GF-D8 (cell line): ENCODE data around the gene AMBRA1.

ENCODE experiments used
- DNase-seq: peaks from one replicate; lab custom pipeline; 2025; lab: John Stamatoyannopoulos, UW

Gene AMBRA1

DNA sequence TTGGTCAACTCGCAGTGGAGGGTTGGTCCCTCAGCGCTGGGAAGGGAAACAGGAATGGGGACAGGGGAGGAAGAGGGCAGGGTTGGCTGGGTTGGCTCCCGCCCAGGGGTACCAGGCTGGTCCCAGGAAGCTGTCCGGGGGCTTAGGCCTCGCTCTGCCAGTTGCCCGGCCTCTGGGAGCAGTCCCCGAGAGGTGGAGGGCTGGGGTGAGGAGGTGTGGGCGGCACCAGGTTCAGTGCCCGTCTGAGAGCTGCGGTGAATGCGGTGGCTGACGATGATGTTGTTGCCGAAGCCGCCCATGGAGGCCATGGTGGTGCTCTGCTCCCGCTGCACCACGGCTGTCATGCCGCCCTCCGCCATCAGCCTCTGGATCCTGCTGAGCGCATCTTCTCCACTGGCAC is 196.3 kb downstream of the AMBRA1 start:
- no peak for DNase-seq

GRCh38 chr11:46393759-46394158 is 200.1 kb downstream of the AMBRA1 start:
- DNase-seq, result no peak

GRCh38 chr11:46393231-46393616 is 200.6 kb downstream of the AMBRA1 start:
- no peak for DNase-seq

DNA sequence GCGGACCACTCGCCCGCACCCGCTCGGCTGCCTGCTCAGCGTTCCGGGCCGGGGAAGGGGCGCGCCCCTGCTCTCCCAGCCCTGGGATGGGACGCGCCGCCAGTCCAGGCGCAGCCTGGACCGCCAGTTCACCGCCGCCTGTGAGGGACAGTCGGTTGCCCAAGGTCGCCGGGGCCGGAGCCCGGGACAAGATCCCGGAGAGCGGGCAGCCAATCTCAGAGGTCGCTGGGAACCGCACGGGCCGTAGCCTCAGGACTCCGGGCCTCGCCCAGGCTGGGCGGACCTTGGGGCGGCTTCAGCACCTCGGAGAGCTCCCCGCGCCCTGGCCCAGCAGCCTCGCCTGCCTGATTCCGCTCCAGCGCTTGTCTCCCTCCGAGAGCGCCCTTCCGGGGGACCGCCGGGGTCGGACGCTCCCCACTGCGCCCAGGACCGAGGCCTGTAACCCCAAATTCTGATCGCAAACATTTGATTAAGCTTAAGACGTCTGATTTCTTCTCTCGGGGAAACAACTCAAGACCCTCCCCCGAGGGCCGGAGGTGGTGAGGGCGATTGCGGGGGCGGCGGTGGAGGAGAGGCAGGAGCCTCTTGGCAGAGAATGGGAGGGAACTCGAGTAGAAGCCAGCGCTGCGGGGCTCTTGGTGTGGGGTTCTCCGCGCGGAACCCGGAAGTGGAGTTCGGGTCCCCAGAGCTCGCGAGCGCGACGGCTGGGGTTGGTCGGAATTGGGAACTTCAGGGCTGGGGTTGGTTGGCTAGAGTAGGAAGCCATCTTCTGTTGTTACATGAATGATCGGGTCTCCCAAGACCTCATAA is 201.2 kb downstream of the AMBRA1 start:
- no peak for DNase-seq

DNA sequence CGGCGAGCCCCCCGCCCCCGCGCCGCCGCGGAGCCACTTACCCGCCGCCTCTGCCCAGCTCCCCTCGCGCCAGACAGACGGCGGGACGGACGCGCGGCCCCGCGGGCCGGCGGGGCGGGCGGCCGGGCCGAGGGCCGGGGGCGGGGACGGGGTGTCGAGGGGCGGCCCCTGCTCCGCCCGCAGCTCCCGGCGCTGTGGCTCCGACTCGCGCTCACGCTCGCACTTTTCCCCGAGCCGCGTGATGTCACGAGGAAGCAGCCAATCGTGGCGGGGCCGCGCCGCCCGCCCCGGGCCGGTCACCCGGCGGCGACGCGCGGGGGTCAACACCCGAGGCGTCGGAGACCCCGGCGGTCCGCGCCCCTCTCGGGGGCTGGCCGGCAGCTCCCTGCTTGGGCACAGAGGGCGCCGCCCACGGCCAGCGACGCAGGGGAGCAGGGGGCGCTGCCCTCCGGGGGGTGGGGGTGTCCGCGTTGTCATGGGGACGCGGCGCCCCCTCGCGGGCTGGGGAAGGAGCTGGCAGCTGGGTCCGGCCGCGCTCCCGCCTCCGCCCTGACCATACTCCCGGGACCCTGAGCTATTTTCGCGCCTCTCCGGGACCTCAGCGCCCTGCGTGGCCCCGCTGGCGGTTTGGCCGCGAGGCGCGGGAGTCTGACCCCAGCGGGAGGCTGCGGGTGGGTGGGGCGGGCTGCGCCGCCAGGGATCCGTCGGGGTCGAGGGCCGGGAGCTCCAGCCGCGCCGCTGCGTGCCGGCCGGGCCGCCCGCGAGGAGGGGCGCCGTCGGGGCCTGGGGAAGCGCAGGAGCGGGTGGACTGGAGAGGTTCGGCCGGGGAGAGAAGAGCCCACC is 202.0 kb downstream of the AMBRA1 start, which contains the start of gene CHRM4:
Gene CHRM4 (minus strand): TSS at position 199 of the 843 bp plus-strand sequence. CDS start 5,219 bp downstream, outside the sequence.
- no peak for DNase-seq

- no peak for DNase-seq
Observed at GRCh38 chr11:46391186-46391577, 202.6 kb downstream of the AMBRA1 start.

DNA sequence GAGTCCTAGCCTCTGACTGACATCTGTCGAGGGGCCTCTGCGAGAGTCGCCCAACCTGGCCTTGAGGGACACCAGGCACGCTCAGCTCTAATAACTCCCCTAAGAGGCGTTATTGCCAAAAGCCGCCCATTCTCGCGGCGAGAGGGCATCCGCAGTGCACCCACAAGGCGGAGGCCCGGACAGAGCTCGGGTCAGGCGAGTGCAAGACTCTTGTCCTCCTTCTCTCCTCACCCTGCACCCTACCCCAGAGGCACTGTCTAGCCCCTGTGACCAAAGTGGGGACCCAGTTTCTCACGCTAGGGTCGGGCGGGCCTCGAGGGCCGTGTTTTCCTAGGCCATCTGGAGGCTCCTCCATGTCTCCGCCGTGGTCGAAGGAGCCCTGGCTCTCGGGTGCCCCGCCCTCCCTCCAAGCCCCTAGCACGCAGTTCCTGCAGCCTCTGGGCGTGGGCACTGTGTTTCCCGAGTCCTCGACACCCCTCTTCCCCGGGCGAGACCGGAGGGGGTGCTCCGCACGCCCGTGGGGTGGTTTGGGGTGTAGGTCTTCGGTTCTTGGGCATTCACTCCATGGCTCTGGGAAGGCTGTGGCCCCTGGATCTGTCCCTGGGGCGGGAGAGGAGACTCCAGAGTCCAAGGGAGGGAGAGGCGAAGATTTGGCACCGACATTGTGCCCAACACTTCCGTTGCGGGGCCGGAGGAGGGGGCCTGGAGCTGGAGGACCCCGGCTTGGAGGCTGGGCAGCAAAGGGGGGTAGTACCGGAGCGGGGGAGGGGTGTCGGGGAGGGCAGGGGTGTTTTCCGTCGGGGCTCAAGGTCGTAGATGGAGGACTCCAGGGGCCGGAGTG is 203.3 kb downstream of the AMBRA1 start:
- DNase-seq, result no peak

DNA sequence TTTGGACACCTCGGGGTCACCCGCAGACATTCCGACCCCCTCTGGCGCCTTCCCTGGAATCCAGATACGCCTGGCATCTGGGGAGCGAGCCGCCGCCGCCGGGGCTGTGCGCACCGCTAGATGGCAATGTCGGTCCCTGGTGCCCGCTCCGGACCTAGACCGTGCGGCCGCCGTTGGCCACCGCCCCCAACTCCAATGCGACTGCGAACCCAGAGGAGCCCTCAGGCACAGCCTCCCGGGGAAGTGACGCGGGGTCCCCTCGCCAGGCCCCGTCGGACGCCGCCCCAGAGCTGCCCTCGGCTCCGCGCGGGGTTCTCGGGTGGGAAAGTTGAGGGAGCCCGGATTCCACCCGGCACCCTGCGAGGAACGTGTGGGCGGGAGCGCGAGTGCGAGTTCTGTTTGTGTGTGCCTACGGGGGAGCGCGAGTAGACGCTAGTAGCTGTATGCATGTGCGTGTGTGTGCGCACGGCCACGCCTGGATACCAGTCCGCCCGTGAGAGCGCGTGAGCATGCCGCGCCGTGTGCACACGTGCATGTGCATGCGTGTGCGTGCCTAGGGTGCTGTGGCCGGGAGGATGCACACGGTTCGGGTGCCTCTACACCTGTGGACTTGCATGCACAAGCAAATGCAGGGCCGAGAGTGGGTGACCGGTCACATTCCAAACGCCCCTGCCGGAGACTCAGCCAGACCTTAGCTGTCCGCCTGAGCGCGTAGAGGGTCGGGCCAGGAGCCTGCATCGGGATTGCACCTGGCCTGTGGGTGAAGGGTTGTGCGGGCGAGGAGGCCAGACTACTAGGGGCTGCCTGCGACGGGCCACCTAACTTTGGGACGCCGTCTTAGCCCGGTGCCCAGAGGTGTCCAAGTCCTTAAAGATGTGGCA is 204.1 kb downstream of the AMBRA1 start:
- DNase-seq, result no peak

- no peak for DNase-seq
Observed at GRCh38 chr11:46388619-46389449, 205.0 kb downstream of the AMBRA1 start.

GRCh38 chr11:46387919-46388618 is 205.8 kb downstream of the AMBRA1 start:
- no peak for DNase-seq

DNA sequence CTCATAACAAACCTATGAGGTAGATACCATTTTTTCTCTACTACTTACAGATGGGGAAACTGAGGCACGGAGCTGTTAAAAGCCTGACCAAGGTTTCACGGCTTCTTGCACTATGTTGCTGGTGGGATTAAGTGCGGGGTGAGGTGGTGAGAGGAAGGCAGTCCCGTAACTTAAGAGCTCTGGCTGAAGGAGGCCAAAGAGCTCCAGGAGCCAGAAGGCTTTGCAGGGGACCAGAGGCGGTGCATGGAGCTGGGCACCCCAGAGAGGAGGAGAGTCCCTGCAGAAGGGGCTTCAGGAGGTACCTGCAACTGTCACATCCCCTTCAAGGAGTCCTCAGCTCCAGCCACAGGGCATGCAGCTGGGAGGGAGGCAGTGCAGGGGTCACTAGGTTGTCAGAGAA is 206.4 kb downstream of the AMBRA1 start:
- DNase-seq, result no peak

GRCh38 chr11:46386674-46387073 is 207.1 kb downstream of the AMBRA1 start:
- no peak for DNase-seq

DNA sequence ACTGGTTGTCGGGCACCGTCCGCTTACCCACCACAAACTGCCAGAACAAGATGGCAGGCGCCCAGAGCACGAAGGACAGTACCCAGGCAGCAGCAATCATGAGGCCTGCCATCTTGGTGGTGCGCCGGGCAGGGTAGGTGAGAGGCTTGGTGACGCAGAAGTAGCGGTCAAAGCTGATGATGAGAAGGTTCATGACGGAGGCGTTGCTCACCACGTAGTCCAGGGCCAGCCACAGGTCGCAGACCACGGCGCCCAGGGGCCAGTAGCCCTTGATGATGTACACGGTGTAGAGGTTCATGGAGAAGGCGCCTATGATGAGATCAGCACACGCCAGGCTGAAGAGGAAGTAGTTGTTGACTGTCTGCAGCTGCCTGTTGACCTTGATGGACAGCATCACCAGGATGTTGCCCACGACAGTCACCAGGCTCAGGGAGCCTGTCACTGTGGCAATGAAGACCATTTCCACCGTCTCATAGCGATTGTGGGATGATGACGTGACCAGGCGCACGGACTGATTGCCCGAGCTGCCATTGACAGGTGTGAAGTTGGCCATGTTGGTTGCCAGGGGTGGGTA is 207.7 kb downstream of the AMBRA1 start:
- DNase-seq, result no peak

DNA sequence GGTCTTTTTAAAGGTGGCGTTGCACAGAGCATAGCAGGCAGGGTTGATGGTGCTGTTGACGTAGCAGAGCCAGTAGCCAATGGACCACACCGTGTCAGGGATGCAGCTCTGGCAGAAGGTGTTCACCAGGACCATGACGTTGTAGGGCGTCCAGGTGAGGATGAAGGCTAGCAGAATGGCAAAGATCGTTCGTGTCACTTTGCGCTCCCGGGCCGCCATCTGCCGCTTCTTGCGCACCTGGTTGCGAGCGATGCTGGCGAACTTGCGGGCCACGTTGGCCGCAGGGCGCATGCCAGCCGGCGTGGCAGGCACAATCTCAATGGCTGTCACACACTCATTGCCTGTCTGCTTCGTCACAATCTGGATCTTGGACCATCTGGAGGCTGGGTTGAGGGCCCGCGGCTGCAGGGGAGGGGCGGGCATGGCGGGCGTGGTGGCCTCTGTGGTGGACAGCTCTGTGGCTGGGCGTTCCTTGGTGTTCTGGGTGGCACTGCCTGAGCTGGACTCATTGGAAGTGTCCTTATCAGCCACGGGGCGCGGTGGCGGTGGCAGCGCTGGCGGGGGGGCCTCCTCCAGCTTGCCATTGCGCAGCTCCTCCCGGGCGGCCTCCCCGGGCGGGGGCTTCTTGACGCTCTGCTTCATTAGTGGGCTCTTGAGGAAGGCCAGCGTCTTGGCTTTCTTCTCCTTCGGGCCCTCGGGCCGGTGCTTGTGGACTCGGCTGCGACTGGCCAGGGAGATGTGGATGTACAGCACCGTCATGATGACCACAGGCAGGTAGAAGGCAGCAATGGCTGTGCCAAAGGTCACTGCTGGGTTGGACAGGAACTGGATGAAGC is 208.4 kb downstream of the AMBRA1 start:
- no peak for DNase-seq

DNA sequence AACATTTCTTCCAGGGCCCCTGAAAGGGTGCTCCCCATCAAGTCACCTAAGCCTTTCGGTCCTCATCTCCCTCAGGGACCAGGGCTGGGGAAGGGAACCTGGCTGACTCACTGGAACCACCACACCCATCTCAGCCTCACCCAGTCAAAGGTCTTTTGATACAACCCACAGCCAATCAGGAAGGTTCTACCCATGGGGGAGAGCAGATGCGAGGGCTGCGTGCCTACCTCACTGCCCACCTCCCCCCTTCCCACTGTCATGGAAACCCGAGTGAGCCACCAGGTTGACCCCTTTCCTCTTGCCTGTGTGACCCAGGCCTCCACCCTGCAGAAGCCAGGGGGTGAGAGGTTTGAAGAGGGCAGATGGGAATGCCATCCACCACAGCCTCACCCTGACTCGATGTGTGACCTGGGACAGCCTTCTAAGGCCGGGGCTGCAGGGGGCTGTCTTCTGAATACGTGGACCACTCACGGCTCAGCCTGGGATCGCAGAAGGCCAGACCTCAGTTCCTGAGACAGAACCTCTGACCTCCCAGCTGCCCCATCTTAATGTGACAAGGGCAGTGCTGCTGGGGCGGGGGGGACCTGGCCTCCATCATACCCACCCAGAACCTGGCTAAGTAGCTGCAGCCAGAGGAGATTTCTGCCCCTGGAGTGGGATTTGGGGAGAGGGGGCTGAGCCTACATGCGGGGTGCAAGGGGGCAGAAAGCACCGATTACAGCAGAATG is 209.7 kb downstream of the AMBRA1 start:
- no peak for DNase-seq

- no peak for DNase-seq
Observed at GRCh38 chr11:46383404-46383758, 210.4 kb downstream of the AMBRA1 start.

GRCh38 chr11:46382646-46383403 is 211.0 kb downstream of the AMBRA1 start:
- no peak for DNase-seq
